PC-3 (cell line): ENCODE data around the gene SIDT2. TPM values are rescaled to one million over a fixed set of nuclear protein-coding genes. Genes with fewer than 3 reads are reported as not detected.

Source experiments
- ATAC-seq: fragments of 200-7000 bp; cut with Tn5 transposase; 2 replicates; pipeline ENCODE4 v1.9.1; 2020; ENCODE audit warnings: mild to moderate bottlenecking, moderate library complexity
- BruUV-seq: library from RNA; stranded (reverse); fragments of 400-500 nt; replicated peaks from 2 replicates; lab custom pipeline; 2021; lab: Mats Ljungman, UMichigan
- CTCF ChIA-PET: fragments of 300-600 bp; sonication (Branson Sonifier 250); formaldehyde crosslinking; loops from one replicate; lab custom pipeline; 2022; ENCODE audit warnings: antibody characterized with exemption; lab: Charles Lee
- POLR2A ChIA-PET: fragments of 300-600 bp; sonication (Branson Sonifier 250); formaldehyde crosslinking; loops from one replicate; lab custom pipeline; 2022; ENCODE audit warnings: antibody characterized with exemption; ENCODE audit not compliant: unreplicated experiment; lab: Charles Lee
- DNase-seq: peaks from one replicate; pipeline ENCODE4 v3.0.0-alpha.2; 2015
- H2AFZ ChIP-seq: fragments of 300-600 bp; sonication (generic); 2 replicates; pipeline ENCODE4 v1.6.0; 2016; ENCODE audit warnings: antibody characterized with exemption, low read length
- H3F3A ChIP-seq: fragments of 300-600 bp; sonication (generic); one replicate; pipeline ENCODE4 v1.6.0; 2017; ENCODE audit warnings: antibody characterized with exemption, low read length, control low read depth, mild to moderate bottlenecking; ENCODE audit not compliant: unreplicated experiment
- H3K27ac ChIP-seq: fragments of 300-600 bp; sonication (generic); 2 replicates; pipeline ENCODE4 v1.5.1; 2016; ENCODE audit warnings: mild to moderate bottlenecking, low read length
- H3K27me3 ChIP-seq: fragments of 300-600 bp; sonication (generic); 2 replicates; pipeline ENCODE4 v1.6.1; 2016; ENCODE audit warnings: low read length, mixed read lengths
- H3K36me3 ChIP-seq: fragments of 300-600 bp; sonication (generic); 2 replicates; pipeline ENCODE4 v1.6.1; 2016; ENCODE audit warnings: low read depth, mixed run types, low read length, mixed read lengths
- H3K4me1 ChIP-seq: fragments of 300-600 bp; sonication (generic); 2 replicates; pipeline ENCODE4 v1.5.1; 2016; ENCODE audit warnings: low read length; ENCODE audit not compliant: insufficient read depth
- H3K4me2 ChIP-seq: fragments of 300-600 bp; sonication (generic); 2 replicates; pipeline ENCODE4 v1.6.0; 2016; ENCODE audit warnings: low read length
- H3K4me3 ChIP-seq: fragments of 300-600 bp; sonication (generic); 2 replicates; pipeline ENCODE4 v1.5.1; 2016; ENCODE audit warnings: mild to moderate bottlenecking, low read length, mixed read lengths
- H3K79me2 ChIP-seq: fragments of 300-600 bp; sonication (generic); 2 replicates; pipeline ENCODE4 v1.6.1; 2017; ENCODE audit warnings: low read length, mixed read lengths
- H3K9ac ChIP-seq: fragments of 300-600 bp; sonication (generic); 2 replicates; pipeline ENCODE4 v1.6.0; 2016; ENCODE audit warnings: mild to moderate bottlenecking, low read length
- H3K9me2 ChIP-seq: fragments of 300-600 bp; sonication (generic); replicated peaks from 2 replicates; pipeline ENCODE4 v1.6.1; 2016; ENCODE audit warnings: mixed run types, low read length, mixed read lengths
- H3K9me3 ChIP-seq: fragments of 300-600 bp; sonication (generic); 2 replicates; pipeline ENCODE4 v1.6.1; 2016; ENCODE audit warnings: low read length, mixed read lengths
- H4K20me1 ChIP-seq: fragments of 300-600 bp; sonication (generic); 2 replicates; pipeline ENCODE4 v1.6.1; 2016; ENCODE audit warnings: low read length, mixed read lengths
- EZH2 ChIP-seq: fragments of 300-600 bp; sonication (generic); IDR thresholded peaks from one replicate; pipeline ENCODE4 v1.6.1; 2017; ENCODE audit warnings: antibody characterized with exemption, mild to moderate bottlenecking, low read length; ENCODE audit not compliant: unreplicated experiment
- EZH2phosphoT487 ChIP-seq: fragments of 300-600 bp; sonication (generic); IDR thresholded peaks from 2 replicates; pipeline ENCODE4 v1.6.1; 2018; ENCODE audit warnings: mild to moderate bottlenecking, antibody characterized with exemption, low read length, borderline replicate concordance
- intact Hi-C: fragments of 100-400 bp; cut with micrococcal nuclease; formaldehyde crosslinking; loops from 2 replicates; pipeline ENCODE4 v1.9.0; 2023
- total RNA-seq: library from RNA; depleted of rRNA; stranded (reverse); fragments of >200 nt; gene quantifications from 2 replicates; pipeline ENCODE4 v1.2.3, GENCODE V29; 2014
- TF ChIP-seq, protein P1 (sequence below): fragments of 300-600 bp; sonication (generic); conservative IDR thresholded peaks from 2 replicates; pipeline ENCODE4 v1.5.1; 2017; ENCODE audit warnings: antibody characterized with exemption, low read depth, mild to moderate bottlenecking, low read length

The SIDT2 gene
- total RNA-seq, 1 experiment from 2014 or later, result 13.6 TPM

DNA sequence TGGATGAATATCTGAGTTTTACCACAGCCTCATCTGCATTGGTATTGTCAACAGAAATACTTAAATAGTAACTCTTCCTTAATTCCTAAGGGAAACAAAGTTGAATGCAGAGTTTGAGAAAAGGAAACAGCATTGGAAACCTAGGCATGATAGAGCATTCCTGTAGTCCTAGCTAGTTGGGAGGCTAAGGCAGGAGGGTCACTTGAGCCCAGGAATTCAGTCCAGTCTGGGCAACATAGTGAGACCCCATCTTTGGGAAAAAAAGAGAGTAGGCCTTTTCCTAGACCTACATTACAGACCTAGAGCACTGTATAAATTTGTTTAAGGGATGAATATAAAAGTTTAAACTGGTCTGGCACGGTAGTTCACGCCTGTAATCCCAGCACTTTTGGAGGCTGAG lies 21.0 kb upstream of the SIDT2 start:
- DNase-seq (no peak), ATAC-seq (no peak)
- Histone ChIP-seq H3K27ac (no peak overlapping the region), H3K4me3 (no peak overlapping the region), H3K4me2 (no peak overlapping the region), H2AFZ (no peak overlapping the region), H3K79me2 (peaks cover 76% of the 10 kb centered on the region), H3K4me1 (no peaks in the 10 kb centered on the region), H4K20me1 (peaks cover 43% of the 10 kb centered on the region), H3K27me3 (no peaks in the 10 kb centered on the region), H3K9me2 (no peaks in the 10 kb centered on the region), H3K36me3 (peaks cover 60% of the 10 kb centered on the region), H3K9ac (no peak overlapping the region), H3F3A (no peaks in the 10 kb centered on the region), H3K9me3 (no peaks in the 10 kb centered on the region)
- TF ChIP-seq EZH2, result no peak
- TF ChIP-seq EZH2phosphoT487, result no peak
- TF ChIP-seq, protein P1, sequence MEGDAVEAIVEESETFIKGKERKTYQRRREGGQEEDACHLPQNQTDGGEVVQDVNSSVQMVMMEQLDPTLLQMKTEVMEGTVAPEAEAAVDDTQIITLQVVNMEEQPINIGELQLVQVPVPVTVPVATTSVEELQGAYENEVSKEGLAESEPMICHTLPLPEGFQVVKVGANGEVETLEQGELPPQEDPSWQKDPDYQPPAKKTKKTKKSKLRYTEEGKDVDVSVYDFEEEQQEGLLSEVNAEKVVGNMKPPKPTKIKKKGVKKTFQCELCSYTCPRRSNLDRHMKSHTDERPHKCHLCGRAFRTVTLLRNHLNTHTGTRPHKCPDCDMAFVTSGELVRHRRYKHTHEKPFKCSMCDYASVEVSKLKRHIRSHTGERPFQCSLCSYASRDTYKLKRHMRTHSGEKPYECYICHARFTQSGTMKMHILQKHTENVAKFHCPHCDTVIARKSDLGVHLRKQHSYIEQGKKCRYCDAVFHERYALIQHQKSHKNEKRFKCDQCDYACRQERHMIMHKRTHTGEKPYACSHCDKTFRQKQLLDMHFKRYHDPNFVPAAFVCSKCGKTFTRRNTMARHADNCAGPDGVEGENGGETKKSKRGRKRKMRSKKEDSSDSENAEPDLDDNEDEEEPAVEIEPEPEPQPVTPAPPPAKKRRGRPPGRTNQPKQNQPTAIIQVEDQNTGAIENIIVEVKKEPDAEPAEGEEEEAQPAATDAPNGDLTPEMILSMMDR, result no peak
- intact Hi-C loops, result no loop called here
- CTCF ChIA-PET, result no interaction called here
- POLR2A ChIA-PET, result no interaction called here
- no TSS peak for BruUV-seq

DNA sequence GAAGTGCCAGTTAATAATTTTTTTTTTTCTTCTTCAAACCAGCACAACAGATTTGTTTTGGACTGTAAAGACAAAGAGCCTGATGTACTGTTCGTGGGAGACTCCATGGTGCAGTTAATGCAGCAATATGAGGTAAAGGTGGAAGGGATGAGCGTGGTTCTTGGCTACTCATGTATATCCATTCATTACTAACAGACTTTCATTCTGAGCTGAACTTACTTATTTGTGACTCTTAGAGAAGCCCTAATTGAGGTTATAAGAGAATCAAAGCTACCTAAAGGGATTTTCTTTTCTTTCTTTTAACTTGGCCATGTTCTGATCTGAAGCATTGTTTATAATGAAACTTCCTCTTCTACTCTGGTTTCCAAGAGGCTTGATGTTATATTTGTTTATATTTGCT lies 18.7 kb upstream of the SIDT2 start:
- H3K79me2 ChIP-seq, result peaks cover 52% of the 10 kb centered on the region
- intact Hi-C loops, result no loop called here
- DNase-seq (no peak), ATAC-seq (no peak)
- no peak overlapping the region for H2AFZ ChIP-seq
- BruUV-seq, result no TSS peak
- no peak overlapping the region for H3K4me2 ChIP-seq
- no peak overlapping the region for H3K4me3 ChIP-seq
- H3K4me1 ChIP-seq, result no peaks in the 10 kb centered on the region
- no peaks in the 10 kb centered on the region for H3K27me3 ChIP-seq
- H3K27ac ChIP-seq, result no peak overlapping the region
- peaks cover 28% of the 10 kb centered on the region; the same call in 1 of the 2 replicates for H4K20me1 ChIP-seq
- ChIA-PET POLR2A (no interaction called here), CTCF (no interaction called here)
- no peaks in the 10 kb centered on the region for H3F3A ChIP-seq
- H3K9me3 ChIP-seq, result no peaks in the 10 kb centered on the region
- H3K9ac ChIP-seq, result no peak overlapping the region
- no peaks in the 10 kb centered on the region for H3K9me2 ChIP-seq
- H3K36me3 ChIP-seq, result peaks cover 62% of the 10 kb centered on the region
- TF ChIP-seq, protein P1, result no peak
- TF ChIP-seq EZH2 (no peak), EZH2phosphoT487 (no peak)

DNA sequence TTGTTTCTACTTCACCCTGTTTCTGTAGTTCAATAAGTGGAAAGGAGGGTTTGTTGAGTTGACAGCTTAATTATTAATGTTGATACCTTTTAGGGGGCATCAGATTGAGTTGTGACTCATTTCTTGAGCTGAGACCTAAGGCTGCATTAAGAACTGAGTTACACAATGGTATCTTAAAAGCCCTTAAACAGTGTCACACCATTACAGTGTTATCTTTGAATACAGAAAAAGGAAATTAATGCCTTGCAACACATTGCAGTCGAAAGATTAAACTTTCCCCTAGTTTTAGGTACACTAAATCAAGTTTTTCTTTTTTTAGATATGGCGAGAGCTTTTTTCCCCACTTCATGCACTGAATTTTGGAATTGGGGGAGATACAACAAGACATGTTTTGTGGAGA lies 17.7 kb upstream of the SIDT2 start:
- Histone ChIP-seq H3K36me3 (peaks cover 62% of the 10 kb centered on the region), H3K9me3 (no peaks in the 10 kb centered on the region), H3K4me3 (no peak overlapping the region), H3K4me2 (no peak overlapping the region), H3K79me2 (peaks cover 43% of the 10 kb centered on the region), H3K9me2 (no peaks in the 10 kb centered on the region), H2AFZ (no peak overlapping the region), H3K27ac (no peak overlapping the region), H3K27me3 (no peaks in the 10 kb centered on the region), H3F3A (no peaks in the 10 kb centered on the region), H3K4me1 (no peaks in the 10 kb centered on the region), H4K20me1 (peaks cover 22% of the 10 kb centered on the region; the same call in 1 of the 2 replicates), H3K9ac (no peak overlapping the region)
- DNase-seq, result no peak
- no TSS peak for BruUV-seq
- TF ChIP-seq EZH2 (no peak), EZH2phosphoT487 (no peak)
- TF ChIP-seq, protein P1, result no peak
- ATAC-seq, result no peak
- CTCF ChIA-PET, result no interaction called here
- intact Hi-C loops, result no loop called here
- POLR2A ChIA-PET, result no interaction called here
